H1 (cell line): ENCODE results near the gene CEACAM5. TPM values are rescaled to one million over a fixed set of nuclear protein-coding genes. Genes with fewer than 3 reads are reported as not detected.
"Not testable (repeated sequence)": the region's sequence is repeated elsewhere in the genome, so short reads cannot be mapped to it uniquely, and the experiment has no call there.

Experiments
- CTCF ChIA-PET: fragments of 300-600 bp; sonication (Branson Sonifier 250); formaldehyde crosslinking; loops from one replicate; lab custom pipeline; 2021; ENCODE audit not compliant: partially characterized antibody; lab: Charles Lee
- POLR2A ChIA-PET: fragments of 300-600 bp; sonication (Branson Sonifier 250); formaldehyde crosslinking; loops from one replicate; lab custom pipeline; 2021; ENCODE audit warnings: inconsistent platforms; ENCODE audit not compliant: partially characterized antibody; lab: Charles Lee
- DNase-seq, 2 experiments: peaks; one replicate each; pipeline versions ENCODE4 v3.0.0 to v3.0.0-alpha.2; 2010 to 2022; ENCODE audit warnings: low spot score in 2 of 2, low read depth in 1 of 2, mixed read lengths in 1 of 2
- FAIRE-seq: peaks from 2 replicates; lab custom pipeline; 2011; peaks lifted over from hg19 to GRCh38; lab: Jason Lieb, UNC
- H2AFZ ChIP-seq: 2 replicates; pipeline ENCODE4 v1.8.1; 2012; ENCODE audit warnings: low read length, inconsistent platforms
- H2AK5ac ChIP-seq: 2 replicates; pipeline ENCODE4 v1.6.1; 2013; ENCODE audit warnings: low read depth, low read length
- H2BK120ac ChIP-seq: replicated peaks from 2 replicates; pipeline ENCODE3; 2013; ENCODE audit warnings: low read depth, low read length, inconsistent platforms
- H2BK12ac ChIP-seq: 2 replicates; pipeline ENCODE4 v1.6.1; 2013; ENCODE audit warnings: low read depth, low read length
- H2BK15ac ChIP-seq: 2 replicates; pipeline ENCODE4 v1.6.1; 2013; ENCODE audit warnings: low read length
- H2BK20ac ChIP-seq: 2 replicates; pipeline ENCODE4 v1.6.1; 2013; ENCODE audit warnings: low read length
- H2BK5ac ChIP-seq: 2 replicates; pipeline ENCODE4 v1.6.1; 2013; ENCODE audit warnings: low read depth, low read length
- H3K14ac ChIP-seq: 2 replicates; pipeline ENCODE4 v1.6.1; 2013; ENCODE audit warnings: inconsistent platforms; ENCODE audit not compliant: insufficient read length
- H3K18ac ChIP-seq: 2 replicates; pipeline ENCODE4 v1.6.1; 2013; ENCODE audit warnings: low read length; ENCODE audit errors: extremely low read depth
- H3K23ac ChIP-seq: 2 replicates; pipeline ENCODE4 v1.6.1; 2013; ENCODE audit warnings: inconsistent platforms; ENCODE audit not compliant: insufficient read length
- H3K23me2 ChIP-seq: 2 replicates; pipeline ENCODE4 v1.6.1; 2013; ENCODE audit warnings: low read depth, low read length
- H3K27ac ChIP-seq: 2 replicates; pipeline ENCODE4 v1.6.1; 2011; ENCODE audit warnings: low read depth, low read length, inconsistent platforms
- H3K27me3 ChIP-seq, 4 experiments: replicated peaks in 1 of 4; 1 replicate in 1 of 4; 2 replicates in 3 of 4; pipeline versions ENCODE4 v1.6.1 to v1.8.1; 2011 to 2013; ENCODE audit warnings: low read length in 3 of 4, mild to moderate bottlenecking in 3 of 4, inconsistent platforms in 2 of 4, mixed read lengths in 2 of 4, moderate library complexity in 1 of 4; ENCODE audit not compliant: control insufficient read depth in 3 of 4, insufficient read depth in 3 of 4; ENCODE audit errors: extremely low read depth in 1 of 4
- H3K36me3 ChIP-seq, 4 experiments: 2 replicates each; pipeline versions ENCODE4 v1.6.1 to v1.8.1; 2011 to 2013; ENCODE audit warnings: mild to moderate bottlenecking in 4 of 4, low read length in 3 of 4, moderate library complexity in 2 of 4, control low read depth in 1 of 4, inconsistent platforms in 1 of 4; ENCODE audit not compliant: insufficient read depth in 4 of 4, control insufficient read depth in 2 of 4
- H3K4ac ChIP-seq: replicated peaks from 2 replicates; pipeline ENCODE3; 2013; ENCODE audit warnings: low read length, low read depth, mixed read lengths, inconsistent platforms; ENCODE audit not compliant: insufficient read length
- H3K4me1 ChIP-seq, 4 experiments: replicated peaks in 1 of 4; 1 replicate in 1 of 4; 2 replicates in 3 of 4; pipeline versions ENCODE4 v1.6.1 to v1.8.1; 2011 to 2013; ENCODE audit warnings: low read length in 3 of 4, inconsistent platforms in 2 of 4, mixed read lengths in 1 of 4; ENCODE audit not compliant: insufficient read depth in 4 of 4, control insufficient read depth in 3 of 4
- H3K4me2 ChIP-seq, 2 experiments: 2 replicates each; pipeline versions ENCODE4 v1.6.1 to v1.8.1; 2011 to 2013; ENCODE audit warnings: low read depth in 2 of 2, low read length in 2 of 2, control low read depth in 1 of 2, inconsistent platforms in 1 of 2, mild to moderate bottlenecking in 1 of 2; ENCODE audit not compliant: insufficient read depth in 1 of 2
- H3K4me3 ChIP-seq, 4 experiments: fragments of 200-600, 300-600 bp in 1 of 4; sonication (generic), shearing (Covaris generic), sonication (Bioruptor Twin) in 1 of 4; 2 replicates each; pipeline versions ENCODE4 v1.5.1 to v1.8.1; 2011 to 2016; ENCODE audit warnings: low read length in 4 of 4, low read depth in 3 of 4, control low read depth in 2 of 4, inconsistent platforms in 2 of 4, mild to moderate bottlenecking in 2 of 4, mixed read lengths in 1 of 4, moderate library complexity in 1 of 4; ENCODE audit not compliant: insufficient read depth in 2 of 4; ENCODE audit errors: extremely low read depth in 1 of 4
- H3K56ac ChIP-seq: replicated peaks from 2 replicates; pipeline ENCODE3; 2013; ENCODE audit warnings: low read depth, mild to moderate bottlenecking, mixed read lengths, low read length, inconsistent platforms; ENCODE audit not compliant: insufficient read length
- H3K79me1 ChIP-seq: 2 replicates; pipeline ENCODE4 v1.6.1; 2013; ENCODE audit warnings: low read depth, low read length, control low read depth
- H3K79me2 ChIP-seq, 2 experiments: 2 replicates each; pipeline versions ENCODE4 v1.6.1 to v1.8.1; 2012 to 2013; ENCODE audit warnings: low read length in 2 of 2, mild to moderate bottlenecking in 2 of 2, inconsistent platforms in 1 of 2; ENCODE audit not compliant: insufficient read depth in 2 of 2, control insufficient read depth in 1 of 2
- H3K9ac ChIP-seq, 4 experiments: replicated peaks in 1 of 4; 1 replicate in 1 of 4; 2 replicates in 3 of 4; pipeline versions ENCODE4 v1.6.1 to v1.8.1; 2011 to 2013; ENCODE audit warnings: low read depth in 3 of 4, low read length in 3 of 4, control low read depth in 2 of 4, mild to moderate bottlenecking in 2 of 4, moderate library complexity in 2 of 4, inconsistent platforms in 1 of 4; ENCODE audit errors: extremely low read depth in 1 of 4
- H3K9me3 ChIP-seq, 2 experiments: 2 replicates each; pipeline versions ENCODE4 v1.6.1 to v1.8.1; 2012 to 2013; ENCODE audit warnings: mild to moderate bottlenecking in 2 of 2, moderate library complexity in 2 of 2, control low read depth in 1 of 2, inconsistent platforms in 1 of 2, low read depth in 1 of 2, low read length in 1 of 2, mixed read lengths in 1 of 2; ENCODE audit not compliant: insufficient read depth in 2 of 2
- H4K20me1 ChIP-seq, 2 experiments: replicated peaks in 1 of 2; 2 replicates each; pipeline versions ENCODE3 to v1.8.1; 2011 to 2013; ENCODE audit warnings: inconsistent platforms in 2 of 2, low read length in 2 of 2, mild to moderate bottlenecking in 1 of 2; ENCODE audit not compliant: insufficient read depth in 2 of 2, control insufficient read depth in 1 of 2
- H4K5ac ChIP-seq: 2 replicates; pipeline ENCODE4 v1.6.1; 2013; ENCODE audit warnings: low read length, low read depth, mixed read lengths, inconsistent platforms; ENCODE audit not compliant: insufficient read length
- H4K8ac ChIP-seq: 2 replicates; pipeline ENCODE4 v1.8.0; 2013; ENCODE audit warnings: mild to moderate bottlenecking, moderate library complexity, low read length, inconsistent platforms; ENCODE audit not compliant: insufficient read depth; ENCODE audit errors: extremely low read depth
- H4K91ac ChIP-seq: replicated peaks from 2 replicates; pipeline ENCODE3; 2013; ENCODE audit warnings: low read length, mixed read lengths, inconsistent platforms; ENCODE audit not compliant: insufficient read length
- POLR2AphosphoS5 ChIP-seq: IDR thresholded peaks from 2 replicates; pipeline ENCODE4 v1.6.1; 2011; ENCODE audit warnings: low read depth, low read length
- SIRT6 ChIP-seq: IDR thresholded peaks from one replicate; pipeline ENCODE4 v1.7.1; 2012; ENCODE audit warnings: low read length, inconsistent platforms
- SP1 ChIP-seq: IDR thresholded peaks from 2 replicates; pipeline ENCODE4 v1.6.1; 2011; ENCODE audit warnings: low read depth, low read length
- YY1 ChIP-seq: IDR thresholded peaks from 2 replicates; pipeline ENCODE4 v1.6.1; 2011; ENCODE audit warnings: low read depth, mild to moderate bottlenecking, low read length
- WGBS, 2 experiments: shearing (Covaris generic) in 1 of 2; methylation state at CpG; one replicate each; pipeline versions ENCODE4 v1.1.6 to v1.1.7; 2013 to 2015; ENCODE audit warnings: low lambda C conversion rate in 2 of 2, mixed read lengths in 2 of 2, inconsistent platforms in 1 of 2, low coverage in 1 of 2, missing lambda C conversion rate in 1 of 2; ENCODE audit not compliant: insufficient replicate concordance in 2 of 2, insufficient coverage in 1 of 2, insufficient read length in 1 of 2; ENCODE audit errors: extremely low coverage in 1 of 2, missing lambda C conversion rate in 1 of 2; 5-methylcytosine and 5-hydroxymethylcytosine counted together
- polyA plus RNA-seq, 7 experiments: library from polyadenylated mRNA; depleted of rRNA in 3 of 7; stranded (reverse) in 5 of 7; unstranded in 2 of 7; fragments of >200 nt in 5 of 7; fragments of 200-250 nt in 2 of 7; gene quantifications; 1 replicate in 5 of 7; 2 replicates in 1 of 7; 4 replicates in 1 of 7; pipeline versions ENCODE4 v1.2.1 to v1.2.3, GENCODE V29; 2011 to 2013; ENCODE audit warnings: missing spikeins in 2 of 7, mixed read lengths in 2 of 7
- total RNA-seq: library from RNA; stranded (reverse); fragmentation: NEBNext Ultra II Directional; extraction: Animal tissue kit (Norgen Biotek cat#: 25700); gene quantifications from 2 replicates; pipeline ENCODE4 v1.2.1, GENCODE V29; 2021

The CEACAM5 gene
- total and polyA plus RNA-seq, 2 of the 8 experiments (the other 6 are each of a cell fraction or from before 2014, with no cell fraction given): not detected

- TF ChIP-seq POLR2AphosphoS5 (no peak), YY1 (no peak), SP1 (no peak), SIRT6 (no peak)
- TF ChIP-seq, all 59 proteins: peak for 0
These were observed 39.6 kb downstream of the CEACAM5 start (continued) for GRCh38 chr19:41748012-41748411.

GRCh38 chr19:41750248-41751134 lies 42.1 kb downstream of the CEACAM5 start:
- H3K4me1 ChIP-seq, POLR2A ChIA-PET, H3K79me2 ChIP-seq, H2BK20ac ChIP-seq, H2AK5ac ChIP-seq, H3K56ac ChIP-seq, H3K23ac ChIP-seq, H4K8ac ChIP-seq, H2AFZ ChIP-seq, H4K20me1 ChIP-seq, CTCF ChIA-PET, H3K36me3 ChIP-seq, H3K27ac ChIP-seq, H3K27me3 ChIP-seq, H2BK12ac ChIP-seq, H4K5ac ChIP-seq, H3K23me2 ChIP-seq, H4K91ac ChIP-seq, H2BK15ac ChIP-seq, H3K4ac ChIP-seq, H3K14ac ChIP-seq, H3K79me1 ChIP-seq, H3K4me3 ChIP-seq, H3K9ac ChIP-seq, H3K4me2 ChIP-seq, DNase-seq, H3K18ac ChIP-seq, H2BK5ac ChIP-seq, H2BK120ac ChIP-seq, FAIRE-seq: not testable (repeated sequence)
- peaks cover 21 to 65% of the 10 kb centered on the region in 2 experiments; a peak in 3 of 4 replicates for H3K9me3 ChIP-seq
- 72% methylated on average over 7 of the region's 10 CpGs; no CpG with 5 or more reads in 1 of the 2 experiments for whole genome bisulfite sequencing, 2 experiments
